ENCODE results near the gene FSTL5.

FSTL5 gene

DNA sequence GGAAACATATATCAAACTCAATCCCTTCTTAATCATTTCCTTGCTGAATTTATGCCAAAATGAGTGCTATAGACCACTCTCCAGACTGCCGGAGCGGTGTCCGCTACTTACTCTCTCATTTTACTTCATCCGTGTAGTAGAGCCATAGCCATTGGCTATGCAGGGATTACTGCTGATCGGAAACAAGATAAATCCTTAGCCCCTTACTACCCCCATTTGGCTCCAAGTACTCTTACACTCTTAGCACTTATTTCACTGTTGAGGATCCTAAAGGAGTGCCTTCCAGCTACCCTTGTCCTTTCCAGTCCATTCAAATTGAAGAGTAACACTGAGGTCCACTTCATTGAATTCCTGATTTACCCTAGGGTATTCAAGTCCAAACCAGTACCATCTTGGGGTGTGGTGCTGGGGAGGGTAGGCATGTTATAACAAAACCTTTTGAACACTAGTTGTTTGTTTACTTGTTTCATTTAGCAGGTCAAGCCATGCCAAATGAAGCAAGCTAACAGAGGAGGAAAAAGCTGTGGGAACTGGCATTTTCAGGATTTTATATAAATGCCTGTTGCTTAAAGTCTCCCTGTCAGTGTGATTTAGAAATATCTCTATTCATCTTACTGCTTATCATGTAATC is 715.1 kb downstream of the FSTL5 start:
- H3K36me3 ChIP-seq (replicated peaks in 1 of 2; ENCODE audit: control insufficient read depth in 2 of 2, insufficient read depth in 2 of 2, low read length in 2 of 2): no peaks in the 10 kb centered on the region

DNA sequence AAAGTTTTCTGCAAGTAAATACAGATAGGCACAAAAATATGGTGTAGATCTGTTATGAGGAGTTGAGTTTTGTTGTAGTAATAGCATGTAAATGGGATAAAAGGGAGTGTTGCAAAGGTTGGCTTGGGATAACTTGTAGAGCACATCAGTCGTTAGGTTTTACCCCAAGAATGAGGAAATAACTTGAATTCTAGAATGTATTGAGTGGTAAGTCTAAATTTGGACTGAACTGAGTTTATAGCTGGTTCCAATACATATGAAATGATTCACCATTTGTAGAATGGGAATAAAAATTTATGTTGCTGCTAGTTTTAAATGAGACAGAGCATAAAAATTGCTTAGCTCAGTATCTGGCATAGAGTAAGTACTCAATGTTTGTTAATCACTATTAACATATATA is 719.2 kb downstream of the FSTL5 start:
- Histone ChIP-seq H3K9ac (ENCODE audit: low read depth, low read length, poor library complexity) (no peak overlapping the region), H4K8ac (ENCODE audit: low read depth, low read length) (no peak overlapping the region), H2AK5ac (ENCODE audit: low read depth, low read length) (no peak overlapping the region), H3K27me3 (ENCODE audit: control insufficient read depth in 3 of 3, insufficient read depth in 3 of 3, low read depth in 1 of 3, low read length in 3 of 3) (no peaks in the 10 kb centered on the region), H4K91ac (ENCODE audit: low read depth, low read length, poor library complexity) (no peak overlapping the region), H2BK15ac (ENCODE audit: low read length) (no peak overlapping the region), H3K23ac (ENCODE audit: low read depth, low read length, poor library complexity) (no peak overlapping the region), H3K18ac (ENCODE audit: low read length) (no peak overlapping the region), H2AFZ (ENCODE audit: low read length) (no peak overlapping the region), H2BK120ac (ENCODE audit: low read depth, low read length) (no peak overlapping the region), H2BK12ac (ENCODE audit: low read length) (no peak overlapping the region), H3K36me3 (replicated peaks in 1 of 2; ENCODE audit: control insufficient read depth in 2 of 2, insufficient read depth in 2 of 2, low read length in 2 of 2) (no peaks in the 10 kb centered on the region), H3K4me1 (ENCODE audit: control insufficient read depth in 2 of 2, insufficient read depth in 1 of 2, low read depth in 1 of 2, low read length in 2 of 2) (no peaks in the 10 kb centered on the region), H3K27ac (replicated peaks; ENCODE audit: low read length) (no peak overlapping the region), H3K4me3 (ENCODE audit: low read length in 2 of 2) (no peak overlapping the region), H3K4me2 (ENCODE audit: insufficient read depth, low read length, poor library complexity, severe bottlenecking) (no peak overlapping the region), H3K9me3 (replicated peaks in 1 of 2; ENCODE audit: control insufficient read depth in 2 of 2, insufficient read depth in 1 of 2, low read depth in 1 of 2, low read length in 2 of 2) (no peaks in the 10 kb centered on the region), H3K4ac (ENCODE audit: low read length) (no peak overlapping the region), H3K14ac (ENCODE audit: low read length) (no peak overlapping the region), H2BK5ac (ENCODE audit: low read length) (no peak overlapping the region), H3K79me1 (ENCODE audit: low read depth, low read length) (no peaks in the 10 kb centered on the region)
- DNase-seq (ENCODE audit: low spot score): no peak
- WGBS, 2 donors (ENCODE audit: extremely low coverage in 2 of 2, insufficient read length in 2 of 2, insufficient replicate concordance in 1 of 2): no CpG with 5 or more reads among the region's 1 CpG

More for the DNA sequence above, 715.1 kb downstream of the FSTL5 start:
- Histone ChIP-seq H3K4ac (ENCODE audit: low read length) (no peak overlapping the region), H4K91ac (ENCODE audit: low read depth, low read length, poor library complexity) (no peak overlapping the region), H3K4me2 (ENCODE audit: insufficient read depth, low read length, poor library complexity, severe bottlenecking) (no peak overlapping the region), H3K18ac (ENCODE audit: low read length) (no peak overlapping the region), H3K79me1 (ENCODE audit: low read depth, low read length) (no peaks in the 10 kb centered on the region), H3K27me3 (ENCODE audit: control insufficient read depth in 3 of 3, insufficient read depth in 3 of 3, low read depth in 1 of 3, low read length in 3 of 3) (no peaks in the 10 kb centered on the region), H3K9ac (ENCODE audit: low read depth, low read length, poor library complexity) (no peak overlapping the region), H3K4me1 (ENCODE audit: control insufficient read depth in 2 of 2, insufficient read depth in 1 of 2, low read depth in 1 of 2, low read length in 2 of 2) (no peaks in the 10 kb centered on the region), H4K8ac (ENCODE audit: low read depth, low read length) (no peak overlapping the region), H2BK5ac (ENCODE audit: low read length) (no peak overlapping the region), H2BK15ac (ENCODE audit: low read length) (no peak overlapping the region), H2AFZ (ENCODE audit: low read length) (peak overlapping the region; percentile 64), H3K4me3 (ENCODE audit: low read length in 2 of 2) (no peak overlapping the region), H3K23ac (ENCODE audit: low read depth, low read length, poor library complexity) (no peak overlapping the region), H2BK120ac (ENCODE audit: low read depth, low read length) (no peak overlapping the region), H3K14ac (ENCODE audit: low read length) (no peak overlapping the region), H2BK12ac (ENCODE audit: low read length) (no peak overlapping the region), H2AK5ac (ENCODE audit: low read depth, low read length) (no peak overlapping the region), H3K27ac (replicated peaks; ENCODE audit: low read length) (no peak overlapping the region), H3K9me3 (replicated peaks in 1 of 2; ENCODE audit: control insufficient read depth in 2 of 2, insufficient read depth in 1 of 2, low read depth in 1 of 2, low read length in 2 of 2) (no peaks in the 10 kb centered on the region)
- no CpG with 5 or more reads among the region's 5 CpGs for WGBS, 2 donors (ENCODE audit: extremely low coverage in 2 of 2, insufficient read length in 2 of 2, insufficient replicate concordance in 1 of 2)
- no peak for DNase-seq (ENCODE audit: low spot score)

DNA sequence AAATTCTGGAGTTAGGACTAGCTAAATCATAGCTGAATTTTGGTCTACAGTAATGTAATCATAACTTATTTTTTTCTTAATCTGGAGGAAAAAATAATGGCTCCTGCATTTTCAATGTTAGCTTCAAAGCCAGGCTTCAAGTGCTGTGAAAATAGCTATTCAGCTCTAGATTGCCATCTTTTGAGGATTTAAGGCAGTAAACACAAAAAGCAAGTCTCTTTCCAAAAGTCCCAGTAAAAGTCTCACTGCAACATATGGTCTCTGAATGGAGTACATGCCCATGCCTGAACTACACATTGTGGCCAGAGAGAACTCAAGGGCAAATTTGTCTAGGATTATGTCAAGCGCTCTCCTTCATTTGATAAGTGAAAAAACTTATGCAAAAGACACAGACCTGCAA is 720.9 kb downstream of the FSTL5 start:
- WGBS, 2 donors (ENCODE audit: extremely low coverage in 2 of 2, insufficient read length in 2 of 2, insufficient replicate concordance in 1 of 2): no CpG with 5 or more reads among the region's 1 CpG
- no peaks in the 10 kb centered on the region for H3K9me3 ChIP-seq (replicated peaks in 1 of 2; ENCODE audit: control insufficient read depth in 2 of 2, insufficient read depth in 1 of 2, low read depth in 1 of 2, low read length in 2 of 2)
- no peak overlapping the region for H4K8ac ChIP-seq (ENCODE audit: low read depth, low read length)
- no peak overlapping the region for H2BK15ac ChIP-seq (ENCODE audit: low read length)
- no peak overlapping the region for H2AK5ac ChIP-seq (ENCODE audit: low read depth, low read length)
- H3K4me2 ChIP-seq (ENCODE audit: insufficient read depth, low read length, poor library complexity, severe bottlenecking): no peak overlapping the region
- DNase-seq (ENCODE audit: low spot score): no peak
- no peaks in the 10 kb centered on the region for H3K79me1 ChIP-seq (ENCODE audit: low read depth, low read length)
- H3K27ac ChIP-seq (replicated peaks; ENCODE audit: low read length): no peak overlapping the region
- H3K23ac ChIP-seq (ENCODE audit: low read depth, low read length, poor library complexity): no peak overlapping the region
- H4K91ac ChIP-seq (ENCODE audit: low read depth, low read length, poor library complexity): no peak overlapping the region
- H3K4me1 ChIP-seq (ENCODE audit: control insufficient read depth in 2 of 2, insufficient read depth in 1 of 2, low read depth in 1 of 2, low read length in 2 of 2): no peaks in the 10 kb centered on the region
- no peak overlapping the region for H2AFZ ChIP-seq (ENCODE audit: low read length)
- no peaks in the 10 kb centered on the region for H3K27me3 ChIP-seq (ENCODE audit: control insufficient read depth in 3 of 3, insufficient read depth in 3 of 3, low read depth in 1 of 3, low read length in 3 of 3)
- H3K9ac ChIP-seq (ENCODE audit: low read depth, low read length, poor library complexity): no peak overlapping the region
- no peak overlapping the region for H3K4me3 ChIP-seq (ENCODE audit: low read length in 2 of 2)
- H2BK12ac ChIP-seq (ENCODE audit: low read length): no peak overlapping the region
- H3K18ac ChIP-seq (ENCODE audit: low read length): no peak overlapping the region
- no peak overlapping the region for H2BK5ac ChIP-seq (ENCODE audit: low read length)
- H3K14ac ChIP-seq (ENCODE audit: low read length): no peak overlapping the region
- no peaks in the 10 kb centered on the region for H3K36me3 ChIP-seq (replicated peaks in 1 of 2; ENCODE audit: control insufficient read depth in 2 of 2, insufficient read depth in 2 of 2, low read length in 2 of 2)
- H3K4ac ChIP-seq (ENCODE audit: low read length): no peak overlapping the region
- no peak overlapping the region for H2BK120ac ChIP-seq (ENCODE audit: low read depth, low read length)

DNA sequence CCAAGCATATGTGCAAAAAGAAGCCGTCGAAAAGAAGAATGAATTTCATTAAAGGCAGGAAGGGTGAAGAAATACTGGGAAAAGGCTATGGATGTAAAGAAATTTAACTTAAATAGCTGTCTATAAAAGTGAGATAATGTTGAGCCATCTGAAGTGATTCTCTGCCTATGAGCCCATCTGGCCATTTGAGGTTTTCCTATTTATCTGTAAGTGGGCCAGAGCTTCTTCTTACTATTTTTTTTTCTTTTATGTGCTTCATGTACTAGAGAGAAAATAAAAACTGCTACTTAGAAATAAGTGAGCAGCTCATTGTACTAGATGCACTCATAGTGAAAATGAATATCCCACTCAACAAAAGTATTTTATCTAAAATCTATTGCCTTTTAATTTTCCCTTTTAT is 725.7 kb downstream of the FSTL5 start:
- Histone ChIP-seq H3K18ac (ENCODE audit: low read length) (no peak overlapping the region), H4K91ac (ENCODE audit: low read depth, low read length, poor library complexity) (no peak overlapping the region), H4K8ac (ENCODE audit: low read depth, low read length) (no peak overlapping the region), H3K4me2 (ENCODE audit: insufficient read depth, low read length, poor library complexity, severe bottlenecking) (no peak overlapping the region), H3K14ac (ENCODE audit: low read length) (no peak overlapping the region), H3K79me1 (ENCODE audit: low read depth, low read length) (no peaks in the 10 kb centered on the region), H2AK5ac (ENCODE audit: low read depth, low read length) (no peak overlapping the region), H2AFZ (ENCODE audit: low read length) (no peak overlapping the region), H3K23ac (ENCODE audit: low read depth, low read length, poor library complexity) (no peak overlapping the region), H2BK15ac (ENCODE audit: low read length) (no peak overlapping the region), H3K27me3 (ENCODE audit: control insufficient read depth in 3 of 3, insufficient read depth in 3 of 3, low read depth in 1 of 3, low read length in 3 of 3) (no peaks in the 10 kb centered on the region), H3K4ac (ENCODE audit: low read length) (no peak overlapping the region), H3K4me1 (ENCODE audit: control insufficient read depth in 2 of 2, insufficient read depth in 1 of 2, low read depth in 1 of 2, low read length in 2 of 2) (no peaks in the 10 kb centered on the region), H3K36me3 (replicated peaks in 1 of 2; ENCODE audit: control insufficient read depth in 2 of 2, insufficient read depth in 2 of 2, low read length in 2 of 2) (no peaks in the 10 kb centered on the region), H3K9me3 (replicated peaks in 1 of 2; ENCODE audit: control insufficient read depth in 2 of 2, insufficient read depth in 1 of 2, low read depth in 1 of 2, low read length in 2 of 2) (no peaks in the 10 kb centered on the region), H3K9ac (ENCODE audit: low read depth, low read length, poor library complexity) (no peak overlapping the region), H3K27ac (replicated peaks; ENCODE audit: low read length) (no peak overlapping the region), H2BK12ac (ENCODE audit: low read length) (no peak overlapping the region), H2BK5ac (ENCODE audit: low read length) (no peak overlapping the region), H2BK120ac (ENCODE audit: low read depth, low read length) (no peak overlapping the region), H3K4me3 (ENCODE audit: low read length in 2 of 2) (no peak overlapping the region)
- no peak for DNase-seq (ENCODE audit: low spot score)
- WGBS, 2 donors (ENCODE audit: extremely low coverage in 2 of 2, insufficient read length in 2 of 2, insufficient replicate concordance in 1 of 2): no CpG with 5 or more reads among the region's 2 CpGs

All from neuronal stem cell (in vitro differentiated cells).